ENCODE measurements around the gene SOHLH1.
"Not testable (repeated sequence)": the region's sequence is repeated elsewhere in the genome, so short reads cannot be mapped to it uniquely, and the experiment has no call there.

DNA sequence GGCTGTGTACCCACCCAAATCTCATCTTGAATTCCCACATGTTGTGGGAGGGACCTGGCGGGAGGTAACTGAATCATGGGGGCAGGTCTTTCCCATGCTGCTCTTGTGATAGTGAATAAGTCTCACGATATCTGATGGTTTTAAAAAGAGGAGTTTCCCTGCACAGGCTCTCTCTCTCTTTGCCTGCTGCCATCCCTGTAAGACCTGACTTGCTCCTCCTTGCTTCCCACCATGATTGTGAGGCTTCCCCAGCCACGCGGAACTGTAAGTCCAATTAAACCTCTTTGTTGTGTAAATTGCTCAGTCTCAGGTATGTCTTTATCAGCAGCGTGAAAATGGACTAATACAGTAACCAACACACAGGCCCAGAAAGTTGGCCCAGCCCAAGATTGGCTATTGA, 30.3 kb downstream of the SOHLH1 start:
- TF ChIP-seq EZH2phosphoT487 (IDR thresholded peaks at IDR 0.05; ENCODE audit: insufficient read depth, low read depth); EZH2 (IDR thresholded peaks at IDR 0.05; ENCODE audit: insufficient read depth, poor library complexity, severe bottlenecking): not testable (repeated sequence)

All from GM23248 (cell line).